SK-N-SH treated with all-trans-retinoic acid at 6 μM for 48 hours (cell line): Measurements from ENCODE around the gene FAM199X.

Experiments
- CSDC2 ChIP-seq: fragments of 250-450 bp; sonication (Bioruptor Pico); IDR thresholded peaks from 2 replicates; pipeline ENCODE4 v1.5.0; 2020; ENCODE audit warnings: mild to moderate bottlenecking, moderate library complexity
- CSRNP3 ChIP-seq: fragments of 250-450 bp; sonication (Bioruptor Pico); IDR thresholded peaks from 2 replicates; pipeline ENCODE4 v1.5.1; 2021; ENCODE audit warnings: mild to moderate bottlenecking, moderate library complexity
- ESRRG ChIP-seq: fragments of 250-450 bp; sonication (Bioruptor Pico); IDR thresholded peaks from 2 replicates; pipeline ENCODE4 v1.6.1; 2021; ENCODE audit warnings: mild to moderate bottlenecking
- OSR1 ChIP-seq: fragments of 250-450 bp; sonication (Bioruptor Pico); IDR thresholded peaks from 2 replicates; pipeline ENCODE4 v1.8.0; 2022; ENCODE audit warnings: moderate library complexity, mild to moderate bottlenecking, inconsistent platforms
- PATZ1 ChIP-seq: fragments of 250-450 bp; sonication (Bioruptor Pico); IDR thresholded peaks from 2 replicates; pipeline ENCODE4 v1.8.0; 2020; ENCODE audit warnings: mild to moderate bottlenecking, moderate library complexity, borderline replicate concordance
- SNAI2 ChIP-seq: fragments of 250-450 bp; sonication (Bioruptor Pico); IDR thresholded peaks from 2 replicates; pipeline ENCODE4 v1.5.0; 2020; ENCODE audit warnings: mild to moderate bottlenecking, moderate library complexity
- TCF4 ChIP-seq: fragments of 250-450 bp; sonication (Bioruptor Pico); IDR thresholded peaks from 2 replicates; pipeline ENCODE4 v1.8.0; 2021; ENCODE audit warnings: mild to moderate bottlenecking, moderate library complexity, borderline replicate concordance
- ZC3H10 ChIP-seq: fragments of 250-450 bp; sonication (Bioruptor Pico); IDR thresholded peaks from 2 replicates; pipeline ENCODE4 v1.5.1; 2021; ENCODE audit warnings: mild to moderate bottlenecking, moderate library complexity
- TF ChIP-seq, protein P1 (sequence below): fragments of 250-450 bp; sonication (Bioruptor Pico); IDR thresholded peaks from 2 replicates; pipeline ENCODE4 v1.5.0; 2020; ENCODE audit warnings: mild to moderate bottlenecking, moderate library complexity

- no peak for TF ChIP-seq CSRNP3 (CRISPR knock-in tag)
- TF ChIP-seq ZC3H10 (CRISPR knock-in tag): no peak
- no peak for TF ChIP-seq CSDC2 (CRISPR knock-in tag)
- TF ChIP-seq OSR1 (CRISPR knock-in tag): no peak
- no peak for TF ChIP-seq ESRRG (CRISPR knock-in tag)
- no peak for TF ChIP-seq TCF4 (CRISPR knock-in tag)
- TF ChIP-seq, protein P1, sequence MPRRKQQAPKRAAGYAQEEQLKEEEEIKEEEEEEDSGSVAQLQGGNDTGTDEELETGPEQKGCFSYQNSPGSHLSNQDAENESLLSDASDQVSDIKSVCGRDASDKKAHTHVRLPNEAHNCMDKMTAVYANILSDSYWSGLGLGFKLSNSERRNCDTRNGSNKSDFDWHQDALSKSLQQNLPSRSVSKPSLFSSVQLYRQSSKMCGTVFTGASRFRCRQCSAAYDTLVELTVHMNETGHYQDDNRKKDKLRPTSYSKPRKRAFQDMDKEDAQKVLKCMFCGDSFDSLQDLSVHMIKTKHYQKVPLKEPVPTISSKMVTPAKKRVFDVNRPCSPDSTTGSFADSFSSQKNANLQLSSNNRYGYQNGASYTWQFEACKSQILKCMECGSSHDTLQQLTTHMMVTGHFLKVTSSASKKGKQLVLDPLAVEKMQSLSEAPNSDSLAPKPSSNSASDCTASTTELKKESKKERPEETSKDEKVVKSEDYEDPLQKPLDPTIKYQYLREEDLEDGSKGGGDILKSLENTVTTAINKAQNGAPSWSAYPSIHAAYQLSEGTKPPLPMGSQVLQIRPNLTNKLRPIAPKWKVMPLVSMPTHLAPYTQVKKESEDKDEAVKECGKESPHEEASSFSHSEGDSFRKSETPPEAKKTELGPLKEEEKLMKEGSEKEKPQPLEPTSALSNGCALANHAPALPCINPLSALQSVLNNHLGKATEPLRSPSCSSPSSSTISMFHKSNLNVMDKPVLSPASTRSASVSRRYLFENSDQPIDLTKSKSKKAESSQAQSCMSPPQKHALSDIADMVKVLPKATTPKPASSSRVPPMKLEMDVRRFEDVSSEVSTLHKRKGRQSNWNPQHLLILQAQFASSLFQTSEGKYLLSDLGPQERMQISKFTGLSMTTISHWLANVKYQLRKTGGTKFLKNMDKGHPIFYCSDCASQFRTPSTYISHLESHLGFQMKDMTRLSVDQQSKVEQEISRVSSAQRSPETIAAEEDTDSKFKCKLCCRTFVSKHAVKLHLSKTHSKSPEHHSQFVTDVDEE (CRISPR knock-in tag): no peak
- no peak for TF ChIP-seq SNAI2 (CRISPR knock-in tag)
- no peak for TF ChIP-seq PATZ1 (CRISPR knock-in tag)
These were observed 30.6 kb upstream of the FAM199X start for GRCh38 chrX:104135677-104136076.
